Activated CD4-positive, alpha-beta T cell treated with anti-CD3 and anti-CD28 coated beads for 24 hours (primary cell): ENCODE measurements around the gene RHEB.
"Not testable (repeated sequence)": the region's sequence is repeated elsewhere in the genome, so short reads cannot be mapped to it uniquely, and the experiment has no call there.

Source experiments
- DNase-seq, 2 donors: peaks; one replicate each; pipeline ENCODE4 v3.0.0-alpha.2; 2020; ENCODE audit warnings: low read depth in 2 of 2

The RHEB gene, protein sequence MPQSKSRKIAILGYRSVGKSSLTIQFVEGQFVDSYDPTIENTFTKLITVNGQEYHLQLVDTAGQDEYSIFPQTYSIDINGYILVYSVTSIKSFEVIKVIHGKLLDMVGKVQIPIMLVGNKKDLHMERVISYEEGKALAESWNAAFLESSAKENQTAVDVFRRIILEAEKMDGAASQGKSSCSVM

DNA sequence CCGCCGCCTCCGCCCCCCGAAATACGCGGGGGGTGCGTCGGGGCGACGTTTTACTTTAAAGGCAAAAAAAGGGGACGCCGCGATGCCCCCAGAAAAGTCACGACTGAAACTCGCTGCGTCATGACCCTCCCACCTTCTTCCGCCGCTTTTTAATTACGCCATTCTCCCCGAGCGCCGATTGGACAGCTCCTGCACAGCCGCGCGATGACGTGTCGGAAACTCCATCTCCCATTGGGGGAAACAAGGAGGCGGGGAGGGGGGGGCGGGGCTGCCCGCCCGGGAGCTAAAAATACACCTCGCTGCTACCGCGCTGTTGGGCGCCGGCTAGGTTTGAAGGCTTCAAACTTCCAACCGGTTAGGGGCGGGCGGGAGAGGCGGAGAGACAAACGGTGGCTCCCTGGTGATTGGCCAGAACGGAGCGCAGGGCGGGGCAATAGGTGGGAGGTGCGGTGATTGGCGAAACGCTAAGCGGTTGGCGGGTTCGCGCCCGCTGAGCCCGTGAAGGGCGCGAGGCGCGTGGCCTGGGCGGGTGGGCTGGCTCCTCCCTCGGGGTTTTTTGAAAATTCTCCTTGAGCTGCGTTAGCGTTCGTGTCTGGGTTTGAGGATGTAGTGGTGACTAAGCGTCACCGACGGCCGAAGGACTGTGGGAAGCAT, at the start of gene RHEB:
TSS of gene RHEB (minus strand) at position 131 of the 654 bp plus-strand sequence. CDS start 384 bp downstream, outside the sequence.
- peak; percentile 97 to 98 for DNase-seq

DNA sequence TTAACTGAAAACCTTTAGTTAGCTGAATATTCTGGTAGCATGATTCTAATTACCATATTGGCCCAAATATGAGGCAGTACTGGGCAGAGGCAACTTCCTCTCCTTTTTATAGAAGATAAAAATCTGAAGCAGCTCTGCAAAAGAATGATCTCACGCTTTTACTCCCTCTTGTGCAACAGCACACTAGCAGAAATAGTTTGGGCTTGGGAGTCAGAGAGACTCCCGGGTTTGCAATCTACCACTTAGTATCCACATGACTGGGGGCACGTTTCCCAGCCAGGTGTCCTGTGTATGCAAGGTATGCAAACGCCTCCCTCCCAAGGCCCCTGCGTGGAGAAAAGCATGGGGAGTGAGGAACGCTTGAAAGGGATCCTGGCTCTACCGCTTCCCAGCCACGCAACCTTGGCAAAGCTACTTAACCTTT, 47.2 kb upstream of the RHEB start:
- no peak for DNase-seq

DNA sequence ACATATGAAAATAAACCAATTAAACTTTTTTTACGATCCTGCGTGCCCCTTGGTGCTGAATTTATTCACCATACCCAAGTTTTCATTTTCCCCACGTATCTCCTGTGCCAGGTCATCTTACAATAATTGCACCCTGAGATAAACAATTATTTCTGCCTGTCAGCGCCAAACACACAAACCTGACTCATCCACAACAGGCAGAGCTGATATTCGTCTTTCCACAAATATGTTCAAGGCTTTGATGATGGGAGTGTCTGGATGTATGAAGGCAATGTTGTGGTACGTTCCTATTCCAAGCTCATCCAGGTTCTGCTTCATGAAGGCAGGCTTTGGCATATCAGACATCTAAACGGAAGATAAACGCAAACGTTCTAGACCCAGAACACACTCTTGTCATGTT, 45.8 kb upstream of the RHEB start:
- no peak for DNase-seq

DNA sequence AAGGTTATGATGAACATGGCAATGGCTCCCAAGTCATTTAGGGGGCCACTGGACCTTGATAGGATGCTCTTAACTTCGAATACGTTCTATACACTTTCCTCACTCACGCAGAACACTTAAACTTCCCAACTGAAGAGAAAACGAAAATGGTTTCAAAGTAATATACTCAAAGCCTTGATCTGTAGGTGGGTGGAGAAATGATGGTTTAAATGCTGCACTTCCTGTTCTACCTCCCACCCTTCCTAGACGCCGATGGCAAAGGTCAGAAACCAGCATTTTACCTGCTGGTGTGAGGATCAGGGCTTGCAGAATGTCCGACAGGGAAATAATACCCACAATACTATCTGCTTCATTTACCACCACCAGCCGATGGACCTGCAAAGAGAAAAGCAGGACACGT, 40.5 kb upstream of the RHEB start:
- no peak for DNase-seq

DNA sequence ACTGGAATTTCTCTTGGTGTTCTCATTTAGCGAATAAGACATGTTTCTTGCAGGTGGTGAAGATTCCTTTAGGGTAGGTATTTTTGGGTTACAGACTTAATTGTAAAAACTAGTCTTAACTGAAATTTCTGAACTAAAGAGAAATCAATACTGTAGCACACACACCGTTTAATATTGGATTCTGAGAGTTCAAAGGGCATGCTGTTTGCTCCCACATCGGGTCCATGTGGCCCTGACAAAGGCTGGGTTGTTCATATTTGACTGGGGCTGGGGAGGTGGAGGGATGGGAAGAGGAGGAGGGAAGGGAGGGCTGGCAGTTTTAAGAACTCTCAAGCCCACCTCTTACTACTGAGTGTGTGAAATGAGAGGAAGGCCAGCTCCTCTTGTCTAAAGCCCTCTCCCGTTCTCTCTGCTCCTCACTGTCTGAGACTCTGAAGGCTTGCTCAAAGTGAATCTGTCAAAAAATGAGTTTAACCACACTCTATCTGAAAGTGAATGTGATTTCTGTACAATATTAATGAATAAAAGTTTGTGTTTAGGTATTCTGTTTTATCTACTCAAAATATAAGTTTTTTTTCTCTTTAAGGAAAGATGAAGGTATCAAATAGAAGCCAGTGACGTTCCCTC, 40.0 kb upstream of the RHEB start:
- no peak for DNase-seq

DNA sequence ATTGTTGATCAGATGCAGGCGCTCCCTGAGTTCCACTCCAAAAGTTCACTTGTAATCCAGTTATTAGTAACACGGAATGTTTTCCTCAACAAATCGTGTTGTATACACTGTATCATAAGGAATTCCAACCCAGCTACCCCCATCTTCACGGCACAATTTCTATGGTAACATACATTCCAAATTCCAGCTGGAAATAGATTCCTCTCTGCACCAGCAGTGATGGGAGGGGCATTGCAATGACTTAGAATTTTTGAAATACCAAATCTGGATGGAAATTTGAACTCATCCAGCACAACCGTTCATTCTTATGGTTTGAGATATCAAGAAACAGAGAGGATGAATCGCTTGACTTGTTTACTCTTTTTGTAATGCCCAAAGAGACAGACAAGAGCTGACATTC, 38.9 kb upstream of the RHEB start:
- DNase-seq: no peak

DNA sequence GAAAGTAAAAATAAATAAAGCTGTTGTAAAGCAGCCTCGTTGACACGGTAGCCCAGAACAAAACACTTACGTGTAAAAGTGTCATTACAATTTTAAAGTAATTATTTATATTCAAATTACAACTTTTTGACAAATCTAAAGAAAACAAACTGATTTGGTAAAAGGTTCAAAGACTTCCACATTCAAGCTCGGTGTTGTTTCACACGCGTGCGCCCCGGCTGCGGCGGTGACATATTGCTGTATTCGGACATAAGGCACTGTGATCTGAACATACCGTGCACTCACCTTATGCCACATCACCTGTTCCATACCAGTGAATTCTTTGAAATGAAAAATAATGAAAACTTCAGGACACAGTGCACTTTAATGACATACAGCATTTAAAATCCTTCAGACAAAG, 36.9 kb upstream of the RHEB start:
- no peak for DNase-seq

DNA sequence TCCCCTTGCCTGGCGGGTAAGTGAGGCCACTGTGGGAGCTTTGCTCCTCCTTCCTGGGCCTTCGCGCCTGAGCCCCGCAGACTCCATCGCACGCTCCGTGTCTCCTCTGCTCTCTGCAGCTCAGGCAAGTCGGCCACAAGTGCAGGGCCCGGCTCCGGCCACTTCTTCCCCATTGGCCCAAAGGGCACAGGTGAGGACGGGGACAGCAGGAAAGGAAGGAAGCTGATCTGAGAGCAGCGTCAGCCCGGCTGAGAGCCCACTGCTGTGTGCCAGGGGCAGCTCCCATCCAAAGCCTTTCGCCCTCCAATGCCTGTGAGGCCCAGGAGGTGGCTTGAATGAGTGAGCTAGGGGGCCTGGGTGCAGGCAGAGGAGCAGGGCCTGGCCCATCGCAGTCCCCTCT, 33.7 kb upstream of the RHEB start:
- no peak for DNase-seq

DNA sequence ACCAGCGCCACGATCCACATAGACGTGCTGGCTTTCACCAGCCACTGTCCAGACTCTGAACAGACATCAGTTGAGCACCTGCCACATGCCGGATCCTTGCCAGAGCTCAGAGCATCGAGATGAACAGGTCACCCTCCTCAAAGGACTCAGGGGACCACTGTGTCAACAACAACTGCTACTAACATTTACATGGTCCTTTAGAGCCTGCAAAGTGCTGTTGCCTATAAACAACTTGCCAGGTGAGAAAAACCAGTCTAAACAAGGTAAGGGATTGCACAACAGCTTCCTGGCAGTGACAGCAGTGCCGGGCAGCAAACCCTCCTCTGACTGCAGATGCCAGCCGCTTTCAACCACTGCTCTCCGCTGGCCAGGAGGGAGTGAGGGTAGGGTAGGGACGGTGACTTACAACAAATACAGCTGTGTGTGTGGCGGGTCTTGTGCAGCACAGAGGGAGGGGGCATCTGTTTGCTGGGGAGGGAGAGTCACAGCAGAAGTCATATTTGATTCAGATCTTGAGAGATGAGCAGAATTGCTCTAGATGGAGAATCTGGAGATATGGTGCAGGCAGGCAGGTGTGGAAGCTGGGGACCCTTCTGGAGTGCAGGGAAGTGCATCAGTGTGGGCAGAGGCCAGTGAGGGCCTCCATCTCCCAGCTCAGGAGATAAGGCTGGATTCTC, 32.8 kb upstream of the RHEB start:
- DNase-seq: no peak

DNA sequence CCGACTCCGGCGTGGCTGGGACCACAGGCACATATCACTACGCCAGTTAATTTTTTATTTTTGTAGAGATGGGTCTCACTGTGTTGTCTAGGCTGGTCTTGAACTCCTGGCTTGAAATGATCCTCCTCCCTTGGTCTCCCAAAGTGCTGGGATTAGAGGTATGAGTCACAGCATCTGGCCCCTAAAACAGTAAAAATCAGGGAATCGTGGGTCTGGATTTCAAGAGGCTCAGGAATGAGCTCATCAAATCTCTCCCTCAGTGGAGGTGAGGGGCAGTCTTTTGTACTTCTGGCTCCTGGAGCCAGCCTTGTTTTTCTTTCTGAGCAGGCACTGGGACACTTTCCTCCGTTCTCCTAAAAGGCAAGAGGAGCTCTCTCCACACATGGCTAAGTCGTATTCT, 32.1 kb upstream of the RHEB start:
- DNase-seq: no peak

DNA sequence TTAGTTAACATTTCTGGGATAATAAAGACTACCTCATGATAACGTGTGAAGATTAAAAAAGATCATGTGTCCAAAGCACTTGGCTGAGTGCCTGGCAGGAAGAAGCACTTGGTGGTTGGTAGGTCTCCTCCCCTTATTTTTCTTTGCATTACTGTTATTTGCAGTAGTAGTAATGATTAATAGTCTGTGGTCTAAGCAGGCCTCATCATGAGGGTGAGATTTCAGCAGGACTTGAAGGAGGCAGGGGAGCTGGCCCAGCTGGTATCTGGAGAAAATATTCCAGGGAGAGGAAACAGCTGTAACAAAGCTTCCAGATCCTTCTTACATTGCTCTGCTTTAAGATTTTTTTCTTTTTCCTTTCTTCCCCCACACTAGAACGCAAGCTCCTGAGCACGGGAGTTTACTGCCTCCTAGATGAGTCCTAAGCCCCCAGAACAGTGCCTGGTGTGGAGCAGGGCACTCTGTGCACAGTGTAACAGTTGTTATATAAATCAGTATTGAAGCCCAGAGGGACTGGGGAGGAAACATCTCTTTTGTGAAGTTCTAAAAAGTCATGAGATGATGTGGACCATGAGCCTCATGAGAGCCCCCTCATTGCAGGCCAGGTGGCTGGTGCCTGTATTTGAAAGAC, 31.1 kb upstream of the RHEB start:
- DNase-seq: no peak

DNA sequence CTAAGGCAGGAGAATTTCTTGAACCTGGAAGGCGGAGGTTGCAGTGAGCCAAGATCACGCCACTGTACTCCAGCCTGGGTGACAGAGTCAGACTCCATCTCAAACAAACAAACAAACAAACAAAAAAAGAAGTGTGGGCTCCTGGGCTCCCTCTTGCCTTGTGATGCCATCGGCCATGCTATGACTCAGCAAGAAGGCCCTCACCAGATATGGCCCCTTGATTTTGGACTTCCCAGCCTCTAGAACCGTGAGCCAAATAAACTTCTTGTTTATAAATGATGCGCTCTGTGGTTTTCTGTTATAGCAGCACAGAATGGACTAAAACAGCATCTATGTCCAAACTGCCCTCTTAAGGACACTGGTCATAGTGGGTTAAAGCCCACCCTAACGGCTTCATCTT, 29.9 kb upstream of the RHEB start:
- no peak for DNase-seq

DNA sequence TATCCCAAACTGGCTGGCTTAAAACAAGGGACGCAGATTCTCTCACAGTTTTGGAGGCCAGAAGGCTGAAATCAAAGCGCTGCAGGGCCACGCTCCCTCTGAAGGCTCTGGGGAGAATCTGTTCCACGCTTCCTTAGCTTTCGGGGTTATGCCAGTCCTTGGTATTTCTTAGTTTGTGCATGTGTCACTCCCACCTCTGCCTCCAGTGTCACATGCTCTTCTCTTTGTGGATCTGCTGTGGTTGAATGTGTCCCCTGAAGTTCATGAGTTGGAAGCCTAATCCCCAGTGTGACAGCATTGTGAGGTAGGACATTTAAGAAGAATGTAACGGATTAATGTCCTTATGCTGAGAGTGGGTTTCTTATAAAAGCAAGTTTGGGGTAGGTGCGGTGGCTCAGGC, 29.4 kb upstream of the RHEB start:
- no peak for DNase-seq

DNA sequence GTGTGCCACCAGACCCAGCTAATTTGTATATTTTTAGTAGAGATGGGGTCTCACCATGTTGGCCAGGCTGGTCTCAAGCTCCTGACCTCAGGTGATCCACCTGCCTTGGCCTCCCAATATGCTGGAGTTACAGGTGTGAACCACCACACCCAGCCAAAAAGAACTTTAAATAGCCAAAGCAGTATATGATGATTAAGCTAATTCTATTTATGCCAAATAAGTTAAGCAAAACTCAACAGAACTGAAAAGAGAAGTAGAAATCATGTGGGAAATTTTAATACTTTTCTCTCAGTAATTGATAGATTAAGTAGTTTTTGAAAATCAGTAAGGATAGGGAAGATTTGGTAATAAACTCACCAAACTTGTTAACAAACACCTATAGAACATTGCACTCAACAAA, 24.5 kb upstream of the RHEB start:
- DNase-seq: no peak

DNA sequence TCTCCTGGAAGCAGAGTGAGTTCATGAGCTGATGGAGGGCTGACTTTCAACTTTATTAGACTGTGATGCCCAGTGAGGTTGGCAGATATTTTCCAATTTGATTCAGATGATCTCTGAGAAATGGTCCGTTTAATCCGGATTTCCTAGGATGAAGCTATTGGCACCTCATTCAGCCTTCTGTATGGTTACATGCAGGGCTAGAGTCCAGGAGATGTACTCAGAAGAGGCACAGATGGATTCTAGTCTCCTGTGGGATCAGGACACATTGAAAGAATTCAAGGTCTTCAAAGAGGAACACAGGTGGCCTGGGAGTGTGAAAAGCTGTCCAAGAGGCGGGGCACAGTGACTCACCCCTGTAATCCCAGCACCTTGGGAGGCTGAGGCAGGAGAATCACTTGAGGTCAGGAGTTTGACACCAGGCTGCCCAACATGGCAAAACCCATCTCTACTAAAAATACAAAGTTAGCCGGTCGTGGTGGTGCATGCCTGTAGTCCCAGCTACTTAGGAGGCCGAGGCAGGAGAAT, 23.0 kb upstream of the RHEB start:
- DNase-seq: no peak

DNA sequence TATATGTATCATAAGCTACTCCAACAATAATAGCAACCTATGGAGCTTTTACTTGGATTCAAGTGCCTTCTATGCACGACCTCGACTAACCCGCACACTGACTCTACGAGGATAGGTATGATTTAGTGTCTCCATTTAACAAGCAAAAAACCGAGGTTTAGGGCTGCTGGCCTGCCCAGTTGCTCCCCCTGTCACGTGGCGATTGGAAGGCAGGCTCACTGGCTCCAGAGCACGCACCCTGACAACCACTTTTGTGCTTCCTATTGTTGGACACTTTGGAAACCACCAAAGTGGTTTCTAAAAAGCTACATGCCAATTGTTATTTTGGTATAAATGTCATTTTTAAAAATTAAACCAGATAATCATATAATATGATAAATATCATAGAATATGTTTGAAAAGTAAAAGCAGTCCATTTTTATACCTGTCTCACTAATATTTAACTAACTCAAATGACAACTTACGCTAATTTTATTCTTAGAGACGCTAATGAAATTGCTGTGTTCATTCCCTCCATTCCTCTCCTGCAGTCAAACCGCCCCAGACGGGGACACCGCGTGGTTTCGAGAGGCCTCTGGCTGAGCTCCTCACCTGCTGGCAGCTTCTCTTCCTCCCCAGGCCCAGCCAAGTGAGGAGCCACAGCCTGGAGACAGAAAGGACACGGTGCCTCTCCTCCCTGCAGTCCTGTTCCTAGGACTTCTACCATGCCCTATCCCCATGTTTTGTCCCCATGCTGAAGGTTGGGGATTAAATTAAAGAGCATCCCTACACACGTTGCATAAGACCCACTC, 22.2 kb upstream of the RHEB start:
- no peak for DNase-seq

DNA sequence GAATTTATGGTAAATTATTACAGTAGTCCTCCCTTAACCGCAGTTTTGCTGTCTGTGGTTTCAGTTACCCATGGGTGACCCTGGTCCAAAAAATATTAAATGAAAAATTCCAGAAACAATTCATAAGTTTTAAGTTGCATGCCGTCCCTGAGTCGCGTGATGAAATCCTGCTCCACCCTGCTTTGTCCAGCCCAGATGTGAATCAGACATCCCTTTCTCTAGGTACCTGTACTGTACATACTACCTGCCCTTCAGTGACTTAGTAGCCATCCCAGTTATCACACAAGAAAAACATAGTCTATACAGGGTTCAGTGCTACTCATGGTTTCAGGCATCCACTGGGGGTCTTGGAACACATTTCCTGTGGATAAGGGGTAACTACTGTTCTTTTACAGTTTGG, 20.5 kb upstream of the RHEB start:
- no peak for DNase-seq

DNA sequence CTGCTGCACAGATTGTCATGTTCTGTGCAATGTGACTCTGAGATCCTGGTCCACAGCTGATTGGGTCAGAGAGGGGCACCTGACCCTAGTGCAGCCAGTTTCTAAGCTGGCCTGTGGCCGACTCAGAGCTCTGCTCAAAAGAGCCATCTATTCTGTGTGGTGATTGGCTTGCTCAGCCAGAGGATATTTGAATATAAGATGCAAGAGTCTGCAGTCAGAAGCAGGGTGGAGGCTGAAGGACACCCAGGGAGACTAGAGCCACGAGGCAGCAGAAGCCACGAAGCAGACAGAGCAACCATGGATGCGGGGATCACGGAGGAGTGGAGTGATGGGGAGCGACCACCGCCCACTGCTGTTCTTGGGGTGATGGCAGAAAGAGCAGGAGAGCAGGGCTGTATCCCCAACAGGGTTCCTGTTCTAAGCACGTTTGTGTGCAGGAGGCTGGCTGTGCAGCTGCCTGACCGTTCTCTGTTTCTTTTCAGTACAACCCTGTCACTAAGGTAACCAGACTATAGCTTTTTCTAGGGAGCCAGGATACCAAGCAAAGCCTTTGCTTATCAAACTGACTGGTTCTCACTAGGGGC, 19.5 kb upstream of the RHEB start:
- DNase-seq: no peak

DNA sequence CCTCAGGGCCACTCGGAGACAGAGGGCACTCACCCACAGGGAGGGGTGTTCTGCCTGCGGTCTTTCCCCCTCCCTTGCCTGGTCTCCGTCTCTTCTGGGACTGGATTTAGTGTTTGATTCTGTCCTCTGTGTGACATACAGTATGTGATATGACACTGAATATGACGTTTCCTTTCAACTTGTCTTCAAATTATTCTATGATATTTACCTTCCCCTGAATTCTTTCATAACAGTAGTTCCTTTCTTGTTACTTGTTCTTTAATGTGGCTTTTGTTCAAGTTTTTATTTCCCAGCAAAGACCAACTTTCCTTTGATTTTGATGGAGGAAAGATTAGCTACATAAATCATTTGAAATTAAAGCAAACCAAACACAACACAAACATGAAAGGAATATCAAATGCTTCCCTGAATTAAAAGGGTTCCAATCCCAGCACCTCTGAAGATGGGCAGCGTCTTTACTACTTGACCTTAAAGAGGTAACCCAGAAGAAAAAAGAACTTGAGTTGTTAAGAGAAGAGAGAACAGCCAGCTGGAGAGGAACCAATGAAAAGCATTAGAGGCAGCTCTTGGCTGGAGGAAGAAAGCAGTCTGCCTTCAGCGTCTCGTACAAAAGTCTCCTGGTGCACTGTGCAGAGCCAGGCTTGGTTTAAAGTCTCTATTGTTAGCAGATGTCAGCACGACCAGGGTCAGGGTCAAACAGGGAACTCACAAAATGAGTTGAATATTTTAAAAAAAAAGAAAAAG, 18.3 kb upstream of the RHEB start:
- no peak for DNase-seq

DNA sequence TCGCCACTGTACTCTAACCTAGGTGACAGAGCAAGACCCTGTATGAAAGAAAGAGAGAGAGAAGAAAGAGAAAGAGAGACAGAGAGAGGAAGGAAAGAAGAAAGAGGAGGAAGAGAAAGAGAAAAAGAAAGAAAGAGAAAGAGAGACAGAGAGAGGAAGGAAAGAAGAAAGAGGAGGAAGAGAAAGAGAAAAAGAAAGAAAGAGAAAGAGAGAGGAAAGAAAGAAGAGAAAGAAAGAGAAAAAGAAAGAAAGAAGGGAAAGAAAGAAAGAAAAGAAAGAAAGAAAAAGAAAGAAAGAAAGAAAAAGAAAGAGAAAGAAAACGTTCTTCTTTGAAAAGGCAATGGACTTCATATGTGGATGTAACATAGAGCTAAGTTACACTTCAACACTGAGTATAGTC, 16.5 kb upstream of the RHEB start:
- not testable (repeated sequence) for DNase-seq
